IPS DF 6.9 (cell line): ENCODE data around the gene HOXB9.
A peak's percentile ranks its signal among the peaks of the same experiment; 100 is the strongest.

Source experiments
- DNase-seq: peaks from one replicate; pipeline ENCODE4 v3.0.0-alpha.2; 2013; ENCODE audit warnings: low read depth, low spot score
- H3K27ac ChIP-seq: one replicate; pipeline ENCODE4 v1.5.1; 2013; ENCODE audit warnings: low read length, control low read depth
- H3K27me3 ChIP-seq: 2 replicates; pipeline ENCODE4 v1.6.1; 2013; ENCODE audit warnings: mild to moderate bottlenecking, low read length; ENCODE audit not compliant: control insufficient read depth, insufficient read depth
- H3K36me3 ChIP-seq: 2 replicates; pipeline ENCODE4 v1.6.1; 2013; ENCODE audit warnings: low read length; ENCODE audit not compliant: control insufficient read depth, insufficient read depth
- H3K4me1 ChIP-seq: 2 replicates; pipeline ENCODE4 v1.6.1; 2013; ENCODE audit warnings: low read length; ENCODE audit not compliant: control insufficient read depth, insufficient read depth
- H3K4me3 ChIP-seq: 2 replicates; pipeline ENCODE4 v1.5.1; 2013; ENCODE audit warnings: mild to moderate bottlenecking, low read length
- H3K9me3 ChIP-seq: 2 replicates; pipeline ENCODE4 v1.6.1; 2013; ENCODE audit warnings: low read length, inconsistent platforms; ENCODE audit not compliant: control insufficient read depth, insufficient read depth
- whole genome bisulfite sequencing: extraction: QIAGEN DNeasy Blood & Tissue Kit; methylation state at CpG from one replicate; pipeline ENCODE4 v1.1.7; 2013; ENCODE audit warnings: mixed read lengths, missing lambda C conversion rate; ENCODE audit not compliant: insufficient read length, insufficient coverage; 5-methylcytosine and 5-hydroxymethylcytosine counted together

HOXB9 gene

DNA sequence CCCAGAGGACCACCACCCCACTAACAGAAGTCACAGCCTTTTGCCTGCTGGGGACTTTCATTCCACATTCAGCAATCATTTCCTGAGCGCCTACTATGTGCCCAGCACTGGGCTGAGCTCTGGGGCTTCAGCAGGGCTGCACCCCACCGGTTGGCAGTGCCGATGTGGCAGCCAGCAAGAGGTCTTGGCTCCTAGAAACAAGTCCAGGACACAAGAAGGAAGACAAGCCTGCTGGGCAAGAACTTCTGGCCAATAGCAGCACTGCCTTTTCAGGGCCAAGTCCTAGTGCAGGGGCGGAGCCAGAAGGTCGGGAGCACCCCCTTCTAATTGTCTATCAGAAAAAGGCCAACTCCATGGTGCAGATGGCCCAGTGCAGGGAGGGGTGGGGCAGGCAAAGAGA is 13.0 kb upstream of the HOXB9 start:
- Histone ChIP-seq H3K9me3 (no peaks in the 10 kb centered on the region), H3K27me3 (peaks cover 97% of the 10 kb centered on the region), H3K4me3 (no peak overlapping the region), H3K4me1 (peaks cover 2% of the 10 kb centered on the region; the same call in 1 of the 2 replicates), H3K27ac (no peak overlapping the region), H3K36me3 (no peaks in the 10 kb centered on the region)
- DNase-seq = no peak
- no CpG with 5 or more reads among the region's 5 CpGs for WGBS

DNA sequence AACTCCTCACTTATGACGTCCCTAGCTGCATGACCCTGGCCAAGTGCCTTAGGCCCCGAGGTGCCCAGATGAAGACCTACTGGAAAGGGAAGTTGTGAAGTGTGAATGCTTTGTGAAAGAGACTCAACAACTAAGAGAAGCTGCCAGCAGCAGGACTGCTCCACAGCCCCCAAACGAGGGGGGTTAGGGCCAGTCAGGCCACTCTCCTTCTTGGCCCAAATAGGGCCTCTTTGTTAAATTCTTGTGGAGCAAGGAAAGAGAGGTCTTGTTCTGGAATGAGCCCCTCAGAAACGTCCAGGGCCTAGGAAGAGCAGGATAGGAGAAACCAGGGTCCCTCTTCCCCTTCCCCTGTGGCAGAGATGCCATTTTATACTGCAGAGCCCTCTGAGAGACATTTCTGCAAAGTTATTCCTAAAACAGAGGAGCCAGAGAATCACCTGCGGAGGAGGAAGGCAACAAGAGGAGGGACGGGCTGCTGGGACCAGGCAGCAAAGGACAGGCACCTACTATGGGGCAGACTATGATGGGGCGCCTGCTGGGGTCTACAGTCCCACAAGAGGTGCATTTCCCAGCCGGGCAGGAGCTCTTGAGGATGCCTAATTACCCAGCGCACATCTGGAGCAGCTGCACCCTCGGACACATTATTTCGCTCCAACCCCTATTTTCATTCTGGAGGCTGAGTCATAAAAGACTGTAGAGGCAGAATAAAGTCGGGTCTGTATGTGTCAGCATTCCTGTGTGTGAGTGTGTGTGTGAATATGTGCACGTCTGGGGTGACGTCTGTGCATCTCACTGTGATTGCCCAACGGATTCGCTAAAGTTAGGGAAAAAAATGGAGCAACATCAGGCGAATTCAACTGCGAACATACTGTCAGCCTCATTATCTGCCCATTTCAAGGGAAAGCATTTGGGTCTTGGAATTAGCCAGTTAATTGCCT is 11.4 kb upstream of the HOXB9 start:
- no CpG with 5 or more reads among the region's 18 CpGs for WGBS
- Histone ChIP-seq H3K27ac (no peak overlapping the region), H3K4me3 (no peak overlapping the region), H3K4me1 (peaks cover 1% of the 10 kb centered on the region; the same call in 1 of the 2 replicates), H3K36me3 (no peaks in the 10 kb centered on the region), H3K27me3 (peaks cover 96% of the 10 kb centered on the region), H3K9me3 (no peaks in the 10 kb centered on the region)
- no peak for DNase-seq

DNA sequence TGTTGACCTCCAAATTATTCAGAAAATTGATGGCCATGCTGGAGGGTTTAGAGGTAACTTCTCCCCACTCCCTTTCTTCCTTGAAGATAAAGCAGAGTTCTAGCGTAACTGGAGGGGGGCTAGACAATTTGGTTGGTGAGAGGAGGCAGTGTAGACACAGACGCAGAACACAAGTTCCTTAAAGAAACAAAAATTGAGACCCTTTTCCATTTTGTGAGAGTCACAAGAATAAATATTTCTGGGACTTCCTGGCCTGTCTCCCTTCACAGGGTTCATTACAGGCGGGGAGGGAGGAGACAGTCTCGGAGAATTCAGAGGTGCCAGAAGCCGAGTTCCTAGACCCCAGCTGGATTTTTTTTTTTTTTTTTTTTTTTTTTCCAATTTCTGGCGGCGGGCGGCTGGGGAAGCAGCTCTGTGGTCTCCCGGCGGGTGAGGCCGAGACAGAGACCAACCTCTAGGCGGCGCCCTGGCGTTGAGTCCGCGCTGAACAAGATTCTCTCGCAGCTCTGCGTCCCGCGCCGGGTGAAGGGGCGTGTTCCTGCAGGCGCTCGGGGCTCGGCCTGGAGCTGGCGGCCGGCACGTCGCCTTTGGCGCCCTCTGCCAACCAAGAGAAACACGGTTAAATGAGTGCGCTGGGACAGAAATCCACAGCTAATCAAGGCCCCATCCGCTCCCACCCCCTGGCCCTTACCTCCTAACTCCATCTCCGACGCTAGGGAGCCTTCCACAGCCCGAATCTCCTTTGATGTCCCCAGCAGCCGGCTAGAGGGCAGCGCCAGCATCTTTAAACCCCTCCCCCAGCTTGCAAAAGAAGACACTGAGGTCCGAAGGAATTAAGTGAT is 10.2 kb upstream of the HOXB9 start:
- Histone ChIP-seq H3K36me3 (no peaks in the 10 kb centered on the region), H3K27me3 (peaks cover 96% of the 10 kb centered on the region), H3K4me1 (peaks cover 2% of the 10 kb centered on the region; the same call in 1 of the 2 replicates), H3K4me3 (no peak overlapping the region), H3K27ac (no peak overlapping the region), H3K9me3 (no peaks in the 10 kb centered on the region)
- WGBS = no CpG with 5 or more reads among the region's 39 CpGs
- peak; percentile 93 for DNase-seq

DNA sequence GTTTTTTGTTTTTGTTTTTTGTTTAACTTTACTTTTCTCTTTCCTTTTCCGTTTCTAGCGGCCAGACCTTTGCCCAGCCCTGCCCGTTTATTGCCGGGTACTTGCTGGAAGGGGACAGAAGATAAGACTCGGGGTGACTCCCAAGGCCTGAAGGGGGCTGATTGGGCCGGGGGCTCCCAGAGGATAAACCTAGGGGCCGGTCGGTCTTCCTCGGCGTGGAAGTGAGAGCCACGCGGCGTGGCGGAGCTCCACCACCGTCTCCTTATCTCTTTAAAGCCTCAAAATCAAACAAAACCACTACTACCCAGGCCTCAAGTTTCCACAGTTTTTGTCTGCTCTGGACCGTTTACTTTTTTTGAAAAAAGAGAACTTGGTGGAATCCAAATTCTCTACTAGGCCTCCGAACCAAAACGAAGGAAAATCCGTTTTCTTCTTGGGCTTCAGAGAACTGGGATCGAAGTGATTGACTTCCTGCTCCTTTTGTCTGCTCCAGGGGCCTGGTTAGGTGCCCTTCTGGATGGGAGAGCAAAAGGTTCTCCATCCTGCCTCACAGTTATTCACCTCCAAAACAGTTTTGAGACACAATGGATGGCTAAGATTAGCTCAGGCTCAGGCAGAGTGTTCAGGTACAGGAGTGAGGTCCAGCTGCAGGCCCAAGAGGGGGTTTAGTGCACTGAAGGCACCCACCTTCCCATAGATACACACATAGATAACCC is 8.5 kb upstream of the HOXB9 start:
- H3K4me3 ChIP-seq = no peak overlapping the region
- no peak overlapping the region for H3K27ac ChIP-seq
- peaks cover 2% of the 10 kb centered on the region; the same call in 1 of the 2 replicates for H3K4me1 ChIP-seq
- WGBS = no CpG with 5 or more reads among the region's 20 CpGs
- H3K27me3 ChIP-seq = peaks cover 96% of the 10 kb centered on the region
- no peaks in the 10 kb centered on the region for H3K9me3 ChIP-seq
- H3K36me3 ChIP-seq = no peaks in the 10 kb centered on the region
- DNase-seq = no peak

DNA sequence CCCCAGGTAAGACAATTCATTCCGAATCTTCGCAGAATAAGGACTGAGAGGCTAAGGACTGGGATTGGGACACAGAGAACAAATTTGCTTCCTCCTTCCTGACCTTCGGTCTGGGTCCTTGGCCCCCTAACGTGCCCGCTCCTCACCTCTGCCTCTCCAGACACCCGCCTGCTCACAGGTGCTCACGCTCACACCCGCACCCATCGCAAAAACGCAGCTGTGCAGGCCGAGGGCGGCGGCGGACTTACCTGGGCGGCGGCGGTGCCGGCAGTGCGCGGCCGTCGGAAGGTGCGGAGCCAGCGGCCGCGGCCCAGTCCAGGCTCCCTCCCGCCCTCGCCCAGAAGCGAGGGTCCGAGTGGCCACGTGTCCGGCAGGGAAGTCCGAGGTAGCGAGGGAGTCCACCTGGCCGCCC is 7.1 kb upstream of the HOXB9 start:
- Histone ChIP-seq H3K27ac (no peak overlapping the region), H3K4me3 (no peak overlapping the region), H3K4me1 (peaks cover 2% of the 10 kb centered on the region; the same call in 1 of the 2 replicates), H3K36me3 (no peaks in the 10 kb centered on the region), H3K9me3 (no peaks in the 10 kb centered on the region), H3K27me3 (peaks cover 95% of the 10 kb centered on the region)
- WGBS = no CpG with 5 or more reads among the region's 35 CpGs
- no peak for DNase-seq

DNA sequence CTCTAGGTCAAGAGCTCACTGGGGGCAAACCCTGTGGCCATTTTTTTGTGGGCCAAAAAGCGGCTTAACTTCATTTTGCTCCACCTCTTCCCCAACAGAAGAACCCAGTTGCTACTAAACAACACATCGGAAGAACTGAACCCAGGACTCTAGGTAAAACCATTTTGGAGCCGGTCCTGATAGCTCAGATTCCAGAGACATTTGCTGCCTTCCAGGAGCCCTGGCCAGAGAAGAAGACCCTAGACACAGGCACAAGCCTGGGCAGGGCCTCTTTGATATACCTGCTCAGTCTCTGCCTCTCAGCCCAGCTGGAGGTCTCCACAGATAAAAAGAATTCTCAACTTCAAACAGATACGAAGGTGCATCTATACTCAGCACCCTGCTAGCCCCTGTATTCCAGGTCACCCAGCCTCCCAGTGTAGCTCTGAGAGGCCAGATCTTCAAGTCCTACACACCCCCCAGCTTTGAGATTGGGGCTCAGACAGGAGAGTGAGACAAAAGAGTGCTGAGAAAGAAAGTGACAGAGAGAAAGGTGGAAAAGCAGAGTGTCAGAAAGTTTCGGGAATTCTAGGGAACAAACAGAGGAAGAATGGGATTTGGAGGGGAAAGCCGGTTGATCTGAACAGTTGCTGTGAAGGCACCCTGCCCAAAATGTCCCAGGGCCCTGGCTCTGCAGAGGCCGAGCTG is 6.6 kb upstream of the HOXB9 start:
- Histone ChIP-seq H3K27me3 (peaks cover 95% of the 10 kb centered on the region), H3K4me3 (no peak overlapping the region)

DNA sequence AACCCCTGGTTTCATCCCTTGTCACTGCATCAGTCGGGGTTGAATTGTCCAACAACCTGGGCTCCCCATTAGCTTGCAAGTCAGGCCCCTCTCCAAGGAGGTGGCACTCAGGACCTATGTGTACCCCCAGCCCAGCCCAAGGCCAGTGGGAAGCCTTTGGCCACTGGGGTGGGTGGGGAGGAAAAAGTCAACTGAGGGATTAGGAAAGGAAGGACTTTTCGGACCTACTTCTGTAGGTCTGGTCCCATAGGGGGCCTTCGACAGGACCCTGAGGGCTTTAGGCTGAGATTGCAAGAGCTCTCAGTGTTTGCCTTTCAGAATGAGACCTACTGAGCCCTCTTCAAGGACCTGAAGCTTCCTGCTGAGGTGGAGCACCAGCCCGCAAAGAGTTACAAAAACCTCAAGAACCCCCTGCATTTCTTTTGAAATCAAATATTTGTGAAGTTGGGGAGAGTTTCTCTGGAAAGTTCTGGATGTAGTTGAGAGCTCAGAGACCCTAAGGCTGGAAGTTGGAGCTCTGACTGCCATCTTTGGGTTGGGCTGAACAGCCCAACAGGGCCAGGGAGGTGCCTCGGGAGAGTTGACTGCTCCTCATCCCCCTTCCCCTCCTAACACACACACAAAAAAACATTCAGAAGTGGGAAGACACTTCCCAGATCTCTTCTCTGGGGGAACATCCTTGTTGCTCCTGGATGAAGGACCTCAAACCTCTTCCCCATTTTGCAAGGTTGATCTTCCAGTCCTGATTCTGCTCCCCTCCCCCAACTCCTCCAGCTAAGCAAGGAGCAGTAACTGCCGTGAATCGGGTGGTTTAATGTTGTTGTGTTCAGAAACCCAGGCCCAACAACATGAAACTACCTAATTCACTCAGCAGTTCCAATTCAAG is 5.8 kb upstream of the HOXB9 start:
- Histone ChIP-seq H3K27me3 (peaks cover 95% of the 10 kb centered on the region), H3K9me3 (no peaks in the 10 kb centered on the region), H3K36me3 (no peaks in the 10 kb centered on the region), H3K4me1 (peaks cover 2% of the 10 kb centered on the region; the same call in 1 of the 2 replicates), H3K27ac (no peak overlapping the region), H3K4me3 (no peak overlapping the region)
- no CpG with 5 or more reads among the region's 7 CpGs for WGBS
- no peak for DNase-seq

More for the DNA sequence above, 6.6 kb upstream of the HOXB9 start:
- no peak for DNase-seq
- Histone ChIP-seq H3K4me1 (peaks cover 2% of the 10 kb centered on the region; the same call in 1 of the 2 replicates), H3K27ac (no peak overlapping the region), H3K9me3 (no peaks in the 10 kb centered on the region), H3K36me3 (no peaks in the 10 kb centered on the region)
- no CpG with 5 or more reads among the region's 7 CpGs for WGBS

DNA sequence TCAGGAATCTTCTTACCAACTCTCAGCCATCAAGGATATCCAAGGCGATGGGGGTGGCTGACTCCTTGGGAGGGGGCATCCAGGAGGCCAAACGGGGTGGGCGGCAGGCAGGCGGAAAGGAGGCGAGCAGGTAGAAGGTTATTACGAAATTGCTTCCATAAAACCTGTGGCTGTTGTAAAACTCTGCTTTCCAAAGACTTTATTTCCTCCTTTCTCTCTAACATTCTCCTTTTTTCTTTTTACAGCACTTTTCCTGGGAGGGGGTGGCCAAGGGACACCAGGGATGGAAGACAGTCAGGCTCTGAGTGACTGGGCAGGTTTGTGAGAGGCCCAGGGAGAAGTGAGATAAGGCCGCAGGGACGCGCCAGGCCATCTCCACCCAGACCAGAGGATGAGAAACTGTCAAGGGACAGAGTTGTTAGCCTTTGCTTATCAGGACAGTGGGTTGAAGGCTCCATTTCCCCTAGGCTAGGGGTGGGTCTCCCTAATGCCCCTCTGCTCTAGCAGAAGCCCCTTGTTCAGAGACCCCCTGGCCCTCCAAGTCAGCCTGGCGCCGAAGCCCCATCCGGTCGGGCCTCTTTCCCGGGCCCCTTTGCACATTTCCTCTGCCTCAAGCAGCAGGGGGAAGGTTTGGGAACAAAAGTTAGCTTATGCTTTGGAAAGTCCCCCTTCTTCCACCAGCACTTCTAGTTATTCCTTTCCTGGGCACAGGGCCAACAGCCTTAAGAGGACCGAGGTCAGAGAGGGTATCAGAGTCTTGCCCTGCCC is 5.0 kb upstream of the HOXB9 start:
- Histone ChIP-seq H3K27ac (no peak overlapping the region), H3K27me3 (peaks cover 97% of the 10 kb centered on the region), H3K9me3 (no peaks in the 10 kb centered on the region), H3K4me3 (no peak overlapping the region), H3K36me3 (no peaks in the 10 kb centered on the region), H3K4me1 (peaks cover 2% of the 10 kb centered on the region; the same call in 1 of the 2 replicates)
- DNase-seq = no peak
- no CpG with 5 or more reads among the region's 15 CpGs for WGBS
